ENCODE measurements around the gene CCL14. TPM values are rescaled to one million over a fixed set of nuclear protein-coding genes. Genes with fewer than 3 reads are reported as not detected.
"Not testable (repeated sequence)": the region's sequence is repeated elsewhere in the genome, so short reads cannot be mapped to it uniquely, and the experiment has no call there.

The CCL14 gene
- total RNA-seq, 1 donor from 2014 or later, result 20.7 TPM

GRCh38 chr17:35943537-35943936 lies 43.0 kb downstream of the CCL14 start, which contains the start of gene LYZL6:
TSS of gene LYZL6 (minus strand) at chr17:35943713. CDS start at chr17:35939356, 4,357 bp downstream.
- Histone ChIP-seq H3K36me3 (no peaks in the 10 kb centered on the region), H3K4me3 (no peak within 1 kb of the TSS), H3K4me1 (no peaks in the 10 kb centered on the region), H3K9me3 (no peaks in the 10 kb centered on the region), H3K27ac (no peak within 1 kb of the TSS), H3K27me3 (ENCODE audit: low read depth) (no peaks in the 10 kb centered on the region)
- intact Hi-C loops (cut with DNase I), result no loop called here
- ATAC-seq (no peak), DNase-seq (no peak)
- no peak for TF ChIP-seq CTCF (IDR thresholded peaks at IDR 0.05)

GRCh38 chr17:35942588-35943186 lies 43.8 kb downstream of the CCL14 start:
- no peaks in the 10 kb centered on the region for H3K27me3 ChIP-seq (ENCODE audit: low read depth)
- TF ChIP-seq CTCF (IDR thresholded peaks at IDR 0.05), result no peak
- no peaks in the 10 kb centered on the region for H3K4me1 ChIP-seq
- ATAC-seq (no peak), DNase-seq (no peak)
- no peaks in the 10 kb centered on the region for H3K9me3 ChIP-seq
- H3K27ac ChIP-seq, result no peak overlapping the region
- H3K4me3 ChIP-seq, result no peak overlapping the region
- no peaks in the 10 kb centered on the region for H3K36me3 ChIP-seq
- intact Hi-C loops (cut with DNase I), result no loop called here

GRCh38 chr17:35938492-35938891 lies 48.0 kb downstream of the CCL14 start:
- intact Hi-C loops (cut with DNase I); DNase-seq; ATAC-seq; H3K27me3 ChIP-seq (ENCODE audit: low read depth); H3K36me3 ChIP-seq; H3K4me3 ChIP-seq; H3K27ac ChIP-seq; H3K4me1 ChIP-seq; H3K9me3 ChIP-seq: not testable (repeated sequence)

GRCh38 chr17:35936063-35936462 lies 50.5 kb downstream of the CCL14 start:
- intact Hi-C loops (cut with DNase I), result no loop called here
- DNase-seq (no peak), ATAC-seq (no peak)
- Histone ChIP-seq H3K36me3 (no peaks in the 10 kb centered on the region), H3K9me3 (no peaks in the 10 kb centered on the region), H3K27ac (no peak overlapping the region), H3K4me3 (no peak overlapping the region), H3K27me3 (ENCODE audit: low read depth) (no peaks in the 10 kb centered on the region), H3K4me1 (no peaks in the 10 kb centered on the region)
- TF ChIP-seq CTCF (IDR thresholded peaks at IDR 0.05), result no peak

- Histone ChIP-seq H3K4me1 (peaks cover 13% of the 10 kb centered on the region), H3K36me3 (no peaks in the 10 kb centered on the region), H3K9me3 (no peaks in the 10 kb centered on the region), H3K4me3 (no peak overlapping the region), H3K27me3 (ENCODE audit: low read depth) (no peaks in the 10 kb centered on the region), H3K27ac (no peak overlapping the region)
- DNase-seq (no peak), ATAC-seq (no peak)
- no peak for TF ChIP-seq CTCF (IDR thresholded peaks at IDR 0.05)
- intact Hi-C loops (cut with DNase I), result no loop called here
Observed at GRCh38 chr17:35934760-35935159, 51.8 kb downstream of the CCL14 start.

Other genes starting within 250 kb of the CCL14 start
- gene GAS2L2, start 233.5 kb downstream of the CCL14 start, total RNA-seq, result 3.1 TPM
- gene C17orf50, start 225.8 kb downstream of the CCL14 start, total RNA-seq, result not detected
- gene MMP28, start 191.1 kb downstream of the CCL14 start, total RNA-seq, result 40.9 TPM
- 143 TPM for gene TAF15, start 177.2 kb downstream of the CCL14 start, total RNA-seq
- gene HEATR9, start 117.8 kb downstream of the CCL14 start, total RNA-seq, result 0.21 TPM
- gene CCL5, start 106.4 kb downstream of the CCL14 start, total RNA-seq, result 18.2 TPM
- not detected for gene RDM1, start 56.0 kb downstream of the CCL14 start, total RNA-seq
- gene LYZL6, start 43.0 kb downstream of the CCL14 start, total RNA-seq, result not detected
- gene CCL16, start 5.2 kb downstream of the CCL14 start, total RNA-seq, result 0.50 TPM
- gene CCL15, start 14.8 kb upstream of the CCL14 start, total RNA-seq, result 0.50 TPM
- 5.1 TPM for gene CCL23, start 31.2 kb upstream of the CCL14 start, total RNA-seq
- gene CCL18, start 77.5 kb upstream of the CCL14 start, total RNA-seq, result 146 TPM
- 8.5 TPM for gene CCL3, start 103.4 kb upstream of the CCL14 start, total RNA-seq
- 11.9 TPM for gene CCL4, start 117.1 kb upstream of the CCL14 start, total RNA-seq
- 11.1 TPM for gene TBC1D3B, start 189.9 kb upstream of the CCL14 start, total RNA-seq
- gene CCL3L1, start 210.0 kb upstream of the CCL14 start, total RNA-seq, result 1.6 TPM
- 2.6 TPM for gene CCL4L2, start 224.3 kb upstream of the CCL14 start, total RNA-seq

Data from lower lobe of right lung (tissue), 2 donors.